HG02870 (cell line): Measurements from ENCODE around the gene ABHD3.
"Not testable (repeated sequence)": the region's sequence is repeated elsewhere in the genome, so short reads cannot be mapped to it uniquely, and the experiment has no call there.

Source experiments
- ATAC-seq: cut with Tn5 transposase; IDR thresholded peaks from one replicate; pipeline ENCODE4 v1.9.1; 2021; ENCODE audit warnings: mild to moderate bottlenecking, moderate library complexity; ENCODE audit not compliant: unreplicated experiment

The ABHD3 gene

DNA sequence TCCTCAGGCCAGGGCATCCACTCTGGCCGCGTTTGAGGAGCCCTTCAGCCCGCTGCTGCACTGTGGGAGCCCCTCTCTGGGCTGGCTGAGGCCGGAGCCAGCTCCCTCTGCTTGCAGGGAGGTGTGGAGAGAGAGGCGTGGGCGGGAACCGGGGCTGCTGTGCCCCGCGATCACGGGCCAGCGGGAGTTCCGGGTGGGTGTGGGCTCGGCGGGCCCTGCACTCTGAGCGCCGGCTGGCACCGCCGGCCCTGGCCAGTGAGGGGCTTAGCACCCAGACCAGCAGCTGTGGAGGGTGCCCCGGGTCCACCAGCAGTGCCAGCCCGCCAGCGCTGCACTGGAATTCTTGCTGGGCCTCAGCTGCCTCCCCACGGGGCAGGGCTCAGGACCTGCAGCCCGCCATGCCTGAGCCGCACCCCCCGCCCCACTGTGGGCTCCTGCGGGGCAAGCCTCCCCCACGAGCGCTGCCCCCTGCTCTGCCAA, 1.9 kb upstream of the ABHD3 start:
- ATAC-seq = no peak

DNA sequence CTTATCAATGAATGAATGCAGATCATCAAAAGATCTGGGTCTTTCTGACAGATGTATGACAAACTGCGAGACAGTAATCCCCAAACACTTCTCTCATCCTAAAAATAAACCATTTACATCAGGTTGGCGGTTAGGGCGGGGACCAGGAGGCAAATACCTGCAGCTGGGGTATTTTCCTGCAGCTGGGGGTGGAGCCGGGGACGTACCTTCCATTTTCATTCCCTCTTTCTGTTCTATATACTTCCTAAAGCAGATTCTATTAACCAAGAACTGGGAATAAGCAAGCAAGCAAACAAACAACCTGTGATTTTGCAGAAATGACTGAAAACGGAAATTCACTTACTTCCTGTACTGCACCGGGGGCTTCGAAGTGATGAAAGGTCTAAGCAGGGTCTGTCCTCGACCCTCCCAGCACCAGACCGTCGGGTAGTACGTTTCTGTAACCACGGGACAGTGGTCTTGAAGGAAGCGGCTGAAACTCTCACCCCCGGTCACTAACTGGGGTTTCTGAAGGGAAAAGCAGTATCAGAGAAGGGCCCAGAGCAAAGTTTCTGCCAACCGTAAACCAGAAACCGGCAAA, 1.2 kb downstream of the ABHD3 start:
- no peak for ATAC-seq

DNA sequence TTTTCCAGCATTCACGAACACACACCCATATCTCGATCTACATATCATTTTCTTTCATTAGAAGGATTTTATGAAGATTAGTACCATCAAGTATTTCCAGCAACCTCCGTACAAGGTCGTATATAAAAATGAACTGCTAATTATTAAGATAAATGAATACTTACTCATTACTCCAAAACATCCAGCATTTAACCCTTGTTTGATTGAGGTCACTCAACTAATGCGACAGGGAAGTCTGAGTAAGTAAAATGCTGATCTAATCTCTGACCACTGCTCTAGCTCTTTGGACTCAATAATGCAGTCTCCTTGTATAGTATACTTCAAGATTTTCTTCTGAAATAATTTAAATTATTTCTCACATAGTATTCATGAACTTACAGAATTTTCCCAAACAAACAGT, 2.0 kb downstream of the ABHD3 start:
- no peak for ATAC-seq

DNA sequence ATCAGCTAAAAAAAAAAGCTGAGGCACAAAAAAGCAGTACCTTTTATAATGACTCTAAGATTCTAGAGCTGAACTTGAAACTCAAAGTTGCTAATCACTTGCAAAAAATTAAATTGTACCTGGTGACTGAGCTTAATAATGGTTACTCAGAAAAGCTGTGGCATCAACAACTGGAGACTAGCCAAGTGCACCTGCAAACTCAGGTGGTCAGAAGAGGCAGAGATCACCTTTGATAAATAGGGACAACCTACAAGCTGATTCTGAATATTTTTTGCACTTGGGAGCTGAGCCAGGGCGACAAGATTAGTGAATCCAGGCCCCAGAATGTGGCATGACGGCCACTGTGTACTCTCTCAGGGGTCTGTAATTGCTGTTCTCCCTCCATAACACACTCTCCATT, 3.0 kb downstream of the ABHD3 start:
- no peak for ATAC-seq

DNA sequence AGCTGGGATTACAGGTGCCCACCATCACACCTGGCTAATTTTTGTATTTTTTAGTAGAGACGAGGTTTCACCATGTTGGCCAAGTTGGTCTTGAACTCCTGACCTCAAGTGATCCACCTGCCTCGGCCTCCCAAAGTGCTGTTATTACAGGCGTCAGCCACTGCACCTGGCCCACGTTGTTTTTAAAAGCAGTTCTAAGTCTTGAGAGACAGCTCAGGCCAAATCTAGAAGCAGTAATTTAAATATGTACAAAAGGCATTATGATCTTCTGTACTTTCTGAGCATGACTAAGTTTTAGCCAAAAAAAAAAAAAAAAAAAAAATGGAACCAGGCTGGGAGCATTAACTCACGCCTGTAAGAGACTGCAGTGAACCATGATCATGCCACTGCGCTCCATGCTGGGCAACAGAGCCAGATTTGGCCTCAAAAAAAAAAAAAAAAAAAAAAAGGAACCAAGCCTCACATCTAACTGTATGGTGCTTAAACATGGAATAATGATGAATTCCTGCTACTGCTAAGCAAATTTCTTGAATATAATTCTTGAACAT, 4.0 kb downstream of the ABHD3 start:
- ATAC-seq = no peak

DNA sequence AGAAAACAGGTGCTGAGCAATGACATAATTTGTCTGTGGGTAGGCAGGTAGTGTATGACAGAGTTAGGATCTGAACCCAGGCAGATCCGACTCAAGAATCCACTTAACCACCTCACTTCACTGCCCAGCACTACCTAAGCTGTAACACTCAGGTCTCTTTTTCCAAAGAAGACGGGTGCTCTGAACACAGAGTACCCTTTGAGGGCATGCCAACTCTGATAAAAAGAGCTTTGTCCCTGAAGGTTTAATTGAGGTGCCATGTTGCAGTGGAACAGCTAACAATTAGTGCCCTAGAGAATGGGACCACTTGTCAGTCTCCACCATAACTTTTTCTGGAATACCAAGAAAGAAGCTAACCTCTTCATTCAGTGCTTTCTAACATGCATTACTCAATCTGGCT, 11.3 kb downstream of the ABHD3 start:
- no peak for ATAC-seq

DNA sequence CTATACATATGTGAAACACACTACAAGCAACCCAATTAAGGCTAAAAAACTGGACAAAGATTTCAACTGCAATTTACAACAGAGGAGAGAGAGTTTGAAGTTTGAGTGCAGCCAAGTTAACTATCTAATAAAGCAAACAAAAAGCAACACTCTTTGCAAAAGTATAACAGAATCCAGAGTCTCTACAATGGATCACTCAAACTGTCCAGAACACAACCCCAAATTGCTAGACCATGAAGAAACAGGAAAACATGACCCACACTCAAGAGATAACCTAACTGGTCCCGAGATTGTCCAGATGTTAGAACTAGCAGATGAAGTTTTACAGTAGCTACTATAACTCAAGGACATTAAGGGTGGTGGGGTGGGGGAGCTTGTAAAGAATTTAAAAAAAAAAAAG, 14.8 kb downstream of the ABHD3 start:
- no peak for ATAC-seq

DNA sequence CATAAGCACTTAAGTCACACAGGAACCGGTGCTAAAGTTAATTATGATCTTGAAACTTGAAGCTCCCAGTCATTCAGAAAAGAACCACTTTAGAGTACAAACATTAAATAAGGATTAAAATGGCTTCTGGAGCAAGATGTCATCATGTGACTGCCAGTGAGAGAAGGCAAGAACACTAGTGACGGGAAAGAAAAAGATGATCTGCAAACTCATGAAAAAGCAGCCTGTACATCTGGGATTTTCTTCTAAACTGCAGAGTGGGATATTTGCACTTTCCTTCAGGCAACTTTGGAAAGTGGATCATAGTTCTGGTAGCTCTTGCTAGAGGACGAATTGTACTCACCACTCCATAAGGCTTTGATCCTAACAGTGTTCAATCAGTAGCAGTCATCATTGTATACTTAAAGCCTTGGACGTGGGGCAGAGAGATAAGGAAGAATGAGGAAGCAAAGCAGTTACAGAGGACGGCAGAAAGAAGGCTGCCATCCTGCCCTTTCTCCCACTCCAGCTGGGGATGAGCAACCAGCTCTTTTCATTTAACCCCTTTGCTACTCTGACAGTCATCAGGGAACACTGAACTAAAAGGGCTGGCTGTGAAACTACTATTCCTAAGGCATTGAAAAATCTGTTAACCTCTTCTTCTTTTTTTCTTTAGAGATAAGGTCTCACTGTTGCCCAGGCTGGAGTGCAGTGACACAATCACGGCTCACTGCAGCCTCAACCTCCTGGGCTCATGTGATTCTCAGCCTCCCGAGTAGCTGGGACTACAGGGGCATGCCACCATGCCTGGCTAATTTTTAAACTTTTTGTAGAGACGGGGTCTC, 18.1 kb downstream of the ABHD3 start:
- ATAC-seq = no peak

DNA sequence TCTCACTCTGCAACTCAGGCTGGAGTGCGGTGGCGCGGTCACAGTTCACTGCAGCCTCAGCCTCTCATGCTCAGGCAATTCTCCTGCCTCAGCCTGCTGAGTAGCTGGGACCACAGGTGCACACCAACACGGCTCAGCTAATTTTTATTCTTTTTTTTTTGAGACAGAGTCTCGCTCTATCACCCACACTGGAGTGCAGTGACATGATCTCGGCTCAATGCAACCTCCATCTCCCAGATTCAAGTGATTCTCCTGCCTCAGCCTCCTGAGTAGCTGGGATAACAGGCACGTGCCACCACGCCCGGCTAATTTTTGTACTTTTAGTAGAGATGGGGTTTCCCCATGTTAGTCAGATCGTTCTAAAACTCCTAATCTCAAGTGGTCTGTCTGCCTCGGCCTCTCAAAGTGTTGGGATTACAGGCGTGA, 19.0 kb downstream of the ABHD3 start:
- peak; percentile 74 for ATAC-seq

DNA sequence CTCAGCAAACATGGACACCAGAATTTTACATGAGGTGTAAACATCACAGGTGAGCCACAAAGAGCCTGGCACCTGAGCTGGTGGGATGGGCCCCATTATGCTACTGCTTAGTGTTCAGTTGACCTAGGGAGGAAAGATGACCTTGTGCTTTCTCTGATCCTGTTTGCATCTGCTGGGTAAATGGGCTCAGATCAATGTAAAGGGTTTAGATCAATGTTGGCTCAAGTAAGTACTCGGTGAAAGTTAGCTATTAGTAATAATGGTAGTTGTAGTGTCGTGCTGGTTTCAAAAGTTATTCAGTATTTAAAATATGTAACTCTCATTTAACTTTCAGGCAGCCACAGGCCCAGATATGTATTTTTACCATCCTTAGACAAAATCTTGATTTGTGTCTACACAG, 19.8 kb downstream of the ABHD3 start:
- peak; percentile 64 for ATAC-seq

DNA sequence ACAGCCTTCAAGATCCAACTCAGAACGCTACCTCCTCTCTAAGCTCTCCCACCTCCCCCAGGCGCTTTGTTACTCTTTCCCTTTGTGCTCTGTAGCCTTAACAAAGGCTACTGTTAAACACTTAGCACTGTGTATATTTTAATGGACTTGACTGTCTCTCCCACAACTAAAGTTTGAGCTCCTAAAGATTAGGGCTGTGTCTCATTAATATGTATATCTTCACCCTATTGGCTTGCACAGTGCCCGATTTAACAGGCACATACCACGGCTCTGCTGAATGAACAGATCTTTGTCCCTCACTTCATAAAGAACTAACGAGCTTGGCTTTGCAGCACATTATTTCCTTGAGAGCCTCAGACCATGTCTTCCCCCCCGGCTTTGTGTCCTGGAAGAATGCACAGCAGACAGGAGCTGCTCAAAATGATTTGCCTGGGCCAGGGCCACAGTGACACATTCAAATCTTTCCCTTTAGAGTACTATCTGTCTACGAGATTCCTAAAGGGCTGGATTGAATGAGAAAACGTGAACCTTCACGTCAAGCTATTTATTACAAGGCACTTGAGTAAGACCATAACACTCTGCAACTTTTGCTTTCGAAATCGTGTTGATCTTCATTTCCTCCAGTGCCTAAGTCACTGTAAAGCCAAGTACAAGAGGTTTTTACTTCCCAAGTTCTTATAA, 22.1 kb downstream of the ABHD3 start:
- peak; percentile 31 for ATAC-seq

DNA sequence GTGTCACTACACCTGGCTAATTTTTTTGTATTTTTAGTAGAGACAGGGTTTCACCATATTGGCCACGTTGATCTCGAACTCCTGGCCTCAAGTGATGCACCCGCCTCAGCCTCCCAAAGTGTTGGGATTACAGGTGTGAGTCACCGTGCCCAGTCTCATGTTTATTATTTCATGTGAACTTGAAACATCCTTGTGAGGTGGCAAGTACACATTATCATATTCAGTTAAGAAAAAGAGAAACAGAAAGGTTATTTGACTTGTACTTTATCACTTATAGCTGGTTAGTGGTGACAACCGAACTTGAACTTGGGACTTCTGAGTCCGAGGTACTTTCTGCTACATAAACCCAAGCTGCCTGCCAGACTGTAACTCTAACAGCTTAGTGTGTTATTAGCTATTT, 24.4 kb downstream of the ABHD3 start:
- ATAC-seq = no peak

DNA sequence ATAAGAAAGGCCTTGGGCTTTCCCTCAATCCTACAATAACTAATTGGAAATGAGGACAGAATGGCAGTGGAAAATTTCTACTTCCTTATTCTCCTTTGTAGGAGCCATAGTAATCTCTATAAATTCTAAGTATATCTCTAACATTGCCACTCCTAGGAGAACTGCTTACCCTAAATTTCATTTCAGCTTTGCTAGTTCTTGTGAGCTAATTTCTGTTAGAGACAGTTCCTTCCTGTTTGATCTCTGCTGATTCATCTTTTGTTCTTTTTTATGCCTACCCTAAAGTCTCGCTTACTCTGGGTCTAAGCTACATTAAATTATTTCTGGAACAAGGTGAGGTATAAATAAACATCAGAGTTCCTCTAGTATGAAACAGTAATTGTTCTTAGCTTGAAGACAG, 25.7 kb downstream of the ABHD3 start:
- ATAC-seq = no peak

DNA sequence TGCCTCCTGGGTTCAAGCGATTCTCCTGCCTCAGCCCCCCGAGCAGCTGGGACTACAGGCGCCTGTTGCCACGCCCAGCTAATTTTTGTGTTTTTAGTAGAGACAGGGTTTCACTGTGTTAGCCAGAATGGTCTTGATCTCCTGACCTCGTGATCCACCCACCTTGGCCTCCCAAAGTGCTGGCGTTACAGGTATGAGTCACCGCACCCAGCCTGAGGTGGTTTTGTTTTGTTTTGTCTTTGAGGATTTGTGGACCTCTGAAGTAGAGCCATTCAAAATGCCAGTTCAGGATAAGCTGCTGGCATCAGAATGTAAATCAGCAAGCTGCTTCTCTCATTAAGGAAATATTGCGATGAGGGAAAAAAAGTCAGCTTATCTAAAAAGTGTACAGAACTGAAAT, 29.2 kb downstream of the ABHD3 start:
- not testable (repeated sequence) for ATAC-seq

DNA sequence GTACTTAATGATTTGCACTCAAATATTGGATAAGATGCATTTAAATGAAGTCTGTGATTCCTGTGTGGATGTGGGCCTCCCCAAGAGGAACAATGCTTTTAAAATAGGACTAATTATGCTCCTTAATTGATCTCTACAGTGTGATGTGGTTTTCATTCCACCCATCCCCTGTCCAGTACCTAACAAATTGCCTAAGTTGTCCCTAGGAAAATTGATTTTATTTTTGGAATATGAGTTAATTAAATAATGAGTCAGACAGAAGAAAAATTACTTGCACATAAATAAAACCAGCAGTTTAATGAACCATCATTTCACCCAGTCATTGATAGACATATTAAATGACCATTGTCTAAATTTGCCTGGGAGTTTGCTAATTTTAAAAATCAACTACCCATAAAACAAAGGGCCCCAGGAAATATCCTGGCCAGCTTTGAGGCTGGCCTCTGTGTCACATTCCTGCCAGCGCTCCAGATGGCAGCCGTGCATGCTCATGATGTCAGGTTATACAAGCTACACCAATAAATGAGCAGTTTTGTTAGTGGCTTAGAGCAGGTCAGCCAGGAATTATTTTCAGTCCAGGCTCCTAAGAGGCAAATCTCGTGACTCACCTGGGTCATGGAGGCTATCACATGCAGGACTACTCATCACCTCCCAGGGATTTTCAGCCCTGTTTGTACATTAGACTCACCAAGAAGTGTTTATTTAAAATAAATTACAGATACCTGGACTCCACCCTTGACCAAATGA, 31.9 kb downstream of the ABHD3 start:
- ATAC-seq = no peak

DNA sequence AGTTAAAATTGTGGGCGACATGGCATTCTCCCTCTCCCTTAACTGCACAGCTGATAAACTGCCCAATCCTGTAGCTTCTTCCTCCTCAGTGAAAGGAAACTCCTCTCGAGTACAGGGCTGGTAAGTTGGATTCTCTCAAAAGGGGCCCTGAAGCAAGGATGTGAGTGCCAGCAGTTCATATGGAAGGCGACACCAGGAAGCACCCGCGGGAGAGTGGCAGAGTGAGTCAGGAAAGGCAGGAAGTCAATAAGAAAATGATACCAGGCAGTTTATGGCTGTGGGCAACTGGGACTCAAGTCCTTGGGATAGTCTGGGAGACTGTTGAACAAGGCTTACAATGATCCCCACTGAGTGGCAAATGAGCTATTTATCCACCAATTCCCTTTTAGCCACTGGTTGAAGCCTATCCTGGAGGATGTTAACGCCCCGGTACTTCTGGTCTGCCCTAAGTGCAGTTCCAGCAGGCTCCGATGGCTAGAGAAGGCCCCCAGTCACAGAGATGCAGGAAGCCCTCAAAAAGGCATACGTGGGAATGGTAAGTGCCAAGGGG, 34.8 kb downstream of the ABHD3 start:
- ATAC-seq = no peak

DNA sequence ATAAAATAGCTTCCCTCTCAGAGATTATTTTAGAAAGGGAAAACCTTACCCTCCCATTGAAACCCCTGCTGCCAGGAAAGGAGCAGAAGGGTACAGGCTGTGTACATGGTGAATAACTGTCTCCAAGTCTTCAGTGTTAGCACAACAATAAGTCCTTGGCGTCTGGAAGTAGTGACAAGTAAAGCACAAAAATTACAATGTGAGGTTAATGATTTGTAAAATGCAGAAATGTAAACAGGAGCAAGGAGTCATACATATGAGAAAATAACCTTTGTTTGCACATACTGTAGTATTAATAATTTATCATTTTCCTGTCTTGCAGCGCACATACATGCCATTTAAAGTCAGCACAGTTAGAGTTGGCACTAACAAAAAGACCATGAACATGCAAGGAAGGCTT, 40.5 kb downstream of the ABHD3 start:
- ATAC-seq = no peak

DNA sequence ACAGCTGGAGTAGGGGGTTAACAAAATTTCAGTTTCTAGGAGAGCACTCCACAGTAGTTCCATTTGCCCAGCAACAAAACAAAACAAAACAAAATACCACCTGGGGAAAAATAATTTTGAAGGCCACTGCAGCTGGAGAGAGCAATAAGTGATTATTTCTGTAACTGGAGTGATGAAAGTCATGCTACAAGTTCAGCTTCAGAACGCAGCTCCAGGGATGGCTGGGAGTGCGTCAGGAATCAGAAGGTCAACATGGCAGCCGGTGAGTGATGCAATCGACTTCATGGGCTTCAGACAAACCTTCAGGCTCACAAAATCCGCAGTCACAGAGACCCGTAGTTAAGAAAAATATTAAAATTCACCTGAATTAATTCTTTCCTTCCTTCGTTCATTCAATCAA, 41.0 kb downstream of the ABHD3 start:
- ATAC-seq = no peak

DNA sequence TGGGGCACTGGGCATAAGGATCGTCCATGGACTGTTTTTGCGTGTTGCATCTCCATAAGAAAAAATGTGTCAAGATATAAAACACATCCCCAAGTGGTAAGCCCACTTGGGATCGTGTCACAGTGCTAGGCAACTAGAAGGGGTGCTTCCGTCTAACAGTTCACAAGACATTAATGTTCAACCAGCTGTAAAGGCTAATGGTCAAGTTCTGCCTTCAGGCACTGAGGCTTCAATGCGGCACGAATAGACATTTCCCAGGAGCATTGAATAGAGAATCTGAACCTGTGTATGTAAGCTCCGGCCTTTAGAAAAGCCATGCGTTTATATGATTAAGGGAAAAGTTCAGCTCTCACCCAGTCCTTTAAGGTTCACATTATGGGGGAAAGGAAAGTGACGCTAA, 42.0 kb downstream of the ABHD3 start:
- no peak for ATAC-seq

DNA sequence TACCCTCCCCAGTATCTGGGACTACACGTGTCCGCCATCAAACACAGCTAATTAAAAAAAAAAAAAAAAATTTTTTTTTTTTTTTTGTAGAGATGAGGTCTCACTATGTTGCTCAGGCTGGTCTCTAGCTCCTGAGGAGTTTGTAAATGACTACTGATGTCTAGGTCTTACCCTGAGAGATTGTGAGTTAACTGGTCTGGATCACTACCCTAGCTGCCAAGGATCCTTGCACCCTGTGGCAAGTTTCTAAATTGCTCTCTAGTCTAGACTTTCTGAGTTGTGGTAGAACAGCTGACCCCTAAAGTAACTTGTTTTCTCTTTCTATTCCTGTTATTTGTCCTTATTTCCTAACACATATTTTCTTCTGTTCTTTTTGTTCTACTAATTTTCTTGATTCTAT, 44.5 kb downstream of the ABHD3 start:
- no peak for ATAC-seq

DNA sequence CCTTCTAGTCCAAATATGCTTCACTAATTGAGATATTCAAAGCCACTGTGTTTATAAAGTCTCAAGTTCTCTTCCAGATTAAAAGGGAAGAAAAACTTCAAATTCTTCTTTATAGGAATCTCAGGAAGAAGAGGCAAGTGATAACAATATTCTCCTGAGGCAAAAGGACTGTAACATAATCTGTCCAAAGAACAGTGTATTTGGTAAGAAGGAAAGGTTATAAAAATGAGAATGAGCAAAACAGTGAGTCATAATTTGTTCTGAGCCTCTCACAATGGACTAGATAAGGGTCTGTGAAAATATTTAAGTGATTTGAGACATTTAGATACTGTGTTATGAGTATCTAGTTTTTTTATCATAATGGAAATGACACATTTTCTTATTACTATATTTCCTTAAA, 48.2 kb downstream of the ABHD3 start:
- ATAC-seq = no peak
